Breast epithelium (tissue), 3 donors: Measurements from ENCODE around the gene PDHX.

ENCODE experiments used
- POLR2A ChIP-seq: fragments of 450-650 bp; IDR thresholded peaks from one replicate; pipeline ENCODE4 v1.6.1; 2016; ENCODE audit warnings: antibody characterized with exemption, mild to moderate bottlenecking, moderate library complexity
- TF ChIP-seq, protein P1 (sequence below), 3 donors: fragments of 450-650 bp; IDR thresholded peaks; one replicate each; pipeline ENCODE4 v1.5.1; 2016 to 2017; ENCODE audit warnings: antibody characterized with exemption in 3 of 3, mild to moderate bottlenecking in 3 of 3, moderate library complexity in 3 of 3

DNA sequence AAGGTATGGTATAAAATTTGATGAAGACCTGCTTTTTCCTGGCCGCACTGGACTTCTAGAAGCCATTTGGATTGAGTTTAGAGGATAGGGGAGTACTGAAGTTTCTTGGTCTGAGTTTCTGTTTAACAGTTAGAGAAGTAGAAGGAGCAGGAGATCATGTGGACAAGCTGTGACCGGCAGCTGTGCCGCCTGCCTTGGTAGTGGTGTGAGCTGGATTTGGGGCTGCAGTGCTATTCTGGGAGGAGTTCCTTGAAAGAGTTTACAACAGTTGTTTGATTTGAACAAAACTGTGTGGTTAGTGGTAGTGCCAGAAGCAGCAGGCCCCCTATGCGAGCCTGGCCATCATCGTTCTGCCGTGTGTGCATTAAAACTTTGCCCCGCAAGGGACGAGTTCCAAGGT is 105.2 kb downstream of the PDHX start:
- TF ChIP-seq, protein P1, sequence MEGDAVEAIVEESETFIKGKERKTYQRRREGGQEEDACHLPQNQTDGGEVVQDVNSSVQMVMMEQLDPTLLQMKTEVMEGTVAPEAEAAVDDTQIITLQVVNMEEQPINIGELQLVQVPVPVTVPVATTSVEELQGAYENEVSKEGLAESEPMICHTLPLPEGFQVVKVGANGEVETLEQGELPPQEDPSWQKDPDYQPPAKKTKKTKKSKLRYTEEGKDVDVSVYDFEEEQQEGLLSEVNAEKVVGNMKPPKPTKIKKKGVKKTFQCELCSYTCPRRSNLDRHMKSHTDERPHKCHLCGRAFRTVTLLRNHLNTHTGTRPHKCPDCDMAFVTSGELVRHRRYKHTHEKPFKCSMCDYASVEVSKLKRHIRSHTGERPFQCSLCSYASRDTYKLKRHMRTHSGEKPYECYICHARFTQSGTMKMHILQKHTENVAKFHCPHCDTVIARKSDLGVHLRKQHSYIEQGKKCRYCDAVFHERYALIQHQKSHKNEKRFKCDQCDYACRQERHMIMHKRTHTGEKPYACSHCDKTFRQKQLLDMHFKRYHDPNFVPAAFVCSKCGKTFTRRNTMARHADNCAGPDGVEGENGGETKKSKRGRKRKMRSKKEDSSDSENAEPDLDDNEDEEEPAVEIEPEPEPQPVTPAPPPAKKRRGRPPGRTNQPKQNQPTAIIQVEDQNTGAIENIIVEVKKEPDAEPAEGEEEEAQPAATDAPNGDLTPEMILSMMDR (IDR thresholded peaks at IDR 0.05) = no peak
- TF ChIP-seq POLR2A = no peak
